Mammary epithelial cell (primary cell): ENCODE results near the gene TACC2.

ENCODE experiments used
- EZH2 ChIP-seq: IDR thresholded peaks from 2 replicates; pipeline ENCODE4 v1.6.1; 2012; ENCODE audit warnings: low read length, inconsistent platforms, borderline replicate concordance
- TF ChIP-seq, protein P1 (sequence below), 2 donors: IDR thresholded peaks in 1 of 2; conservative IDR thresholded peaks in 1 of 2; 2 replicates each; pipeline ENCODE4 v1.5.1; 2011 to 2012; ENCODE audit warnings: inconsistent platforms in 2 of 2, low read length in 2 of 2, mild to moderate bottlenecking in 2 of 2, control low read depth in 1 of 2, low read depth in 1 of 2; ENCODE audit not compliant: insufficient read depth in 1 of 2; ENCODE audit errors: extremely low read depth in 1 of 2

DNA sequence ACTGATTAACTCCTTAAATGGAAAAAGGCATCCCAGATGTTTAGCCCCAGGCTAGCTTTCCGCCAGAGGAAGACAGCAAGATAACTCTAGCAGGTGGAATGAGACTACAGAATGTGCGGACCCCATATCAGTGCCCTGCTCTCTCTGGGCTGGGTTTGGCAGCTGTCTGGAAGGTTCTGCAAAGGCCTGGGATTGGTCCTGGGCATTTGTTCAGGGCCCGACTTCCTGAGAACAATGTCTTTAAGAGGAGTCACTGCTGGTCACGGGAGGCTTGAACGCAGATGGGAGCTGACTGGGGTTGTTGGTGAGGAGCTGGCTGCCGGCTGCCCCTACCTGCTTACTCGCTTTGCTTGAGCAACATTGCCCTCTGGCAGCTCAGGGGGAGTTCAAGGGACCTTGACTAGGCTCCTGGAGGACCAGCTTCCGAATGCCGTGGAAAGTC is 151.5 kb downstream of the TACC2 start:
- TF ChIP-seq, protein P1, sequence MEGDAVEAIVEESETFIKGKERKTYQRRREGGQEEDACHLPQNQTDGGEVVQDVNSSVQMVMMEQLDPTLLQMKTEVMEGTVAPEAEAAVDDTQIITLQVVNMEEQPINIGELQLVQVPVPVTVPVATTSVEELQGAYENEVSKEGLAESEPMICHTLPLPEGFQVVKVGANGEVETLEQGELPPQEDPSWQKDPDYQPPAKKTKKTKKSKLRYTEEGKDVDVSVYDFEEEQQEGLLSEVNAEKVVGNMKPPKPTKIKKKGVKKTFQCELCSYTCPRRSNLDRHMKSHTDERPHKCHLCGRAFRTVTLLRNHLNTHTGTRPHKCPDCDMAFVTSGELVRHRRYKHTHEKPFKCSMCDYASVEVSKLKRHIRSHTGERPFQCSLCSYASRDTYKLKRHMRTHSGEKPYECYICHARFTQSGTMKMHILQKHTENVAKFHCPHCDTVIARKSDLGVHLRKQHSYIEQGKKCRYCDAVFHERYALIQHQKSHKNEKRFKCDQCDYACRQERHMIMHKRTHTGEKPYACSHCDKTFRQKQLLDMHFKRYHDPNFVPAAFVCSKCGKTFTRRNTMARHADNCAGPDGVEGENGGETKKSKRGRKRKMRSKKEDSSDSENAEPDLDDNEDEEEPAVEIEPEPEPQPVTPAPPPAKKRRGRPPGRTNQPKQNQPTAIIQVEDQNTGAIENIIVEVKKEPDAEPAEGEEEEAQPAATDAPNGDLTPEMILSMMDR (conservative IDR thresholded peaks at IDR 0.05 in 1 of 2, IDR thresholded peaks at IDR 0.05 in 1 of 2; ENCODE audit: extremely low read depth in 1 of 2, insufficient read depth in 1 of 2, low read depth in 1 of 2, low read length in 2 of 2) = peak in 1 of 2 donors; percentile 6
- no peak for TF ChIP-seq EZH2
